ENCODE data around the gene ILK. TPM values are rescaled to one million over a fixed set of nuclear protein-coding genes. Genes with fewer than 3 reads are reported as not detected.

The ILK gene
- total RNA-seq, 1 donor from 2014 or later: 85.6 TPM

- Mint-ChIP-seq H3K4me1 (peaks cover 9% of the 10 kb centered on the region), H3K9me3 (no peaks in the 10 kb centered on the region), H3K36me3 (peaks cover 16% of the 10 kb centered on the region), H3K27me3 (ENCODE audit: insufficient read depth, low read depth) (peaks cover 4% of the 10 kb centered on the region), H3K4me3 (peak overlapping the region; percentile 37), H3K27ac (no peak overlapping the region)
- Histone ChIP-seq H3K9ac (no peak overlapping the region), H3K9me3 (ENCODE audit: low read depth) (no peaks in the 10 kb centered on the region), H3K27ac (no peak overlapping the region), H3K4me1 (peaks cover 15% of the 10 kb centered on the region), H3K27me3 (no peaks in the 10 kb centered on the region), H3K4me2 (no peak overlapping the region), H4K20me1 (ENCODE audit: low read depth) (peaks cover 7% of the 10 kb centered on the region), H3K4me3 (no peak overlapping the region), H2AFZ (replicated peaks) (no peak overlapping the region), H3K36me3 (no peaks in the 10 kb centered on the region), H3F3A (ENCODE audit: low read depth) (peaks cover 21% of the 10 kb centered on the region), H3K79me2 (ENCODE audit: low read depth) (peaks cover 21% of the 10 kb centered on the region)
- TF ChIP-seq EZH2phosphoT487 (IDR thresholded peaks at IDR 0.05) (no peak), CTCF (IDR thresholded peaks at IDR 0.05) (no peak), EZH2 (IDR thresholded peaks at IDR 0.05) (no peak)
- DNase-seq (ENCODE audit: low spot score): no peak
Observed at GRCh38 chr11:6615046-6615445, 11.5 kb downstream of the ILK start.

- Mint-ChIP-seq H3K27ac (no peak overlapping the region), H3K27me3 (ENCODE audit: insufficient read depth, low read depth) (peaks cover 4% of the 10 kb centered on the region), H3K4me3 (no peak overlapping the region), H3K36me3 (peaks cover 9% of the 10 kb centered on the region), H3K4me1 (peaks cover 5% of the 10 kb centered on the region), H3K9me3 (no peaks in the 10 kb centered on the region)
- Histone ChIP-seq H3K79me2 (ENCODE audit: low read depth) (peaks cover 13% of the 10 kb centered on the region), H3K9ac (no peak overlapping the region), H2AFZ (replicated peaks) (no peak overlapping the region), H4K20me1 (ENCODE audit: low read depth) (peaks cover 4% of the 10 kb centered on the region), H3K4me1 (peaks cover 24% of the 10 kb centered on the region), H3K9me3 (ENCODE audit: low read depth) (no peaks in the 10 kb centered on the region), H3K27ac (no peak overlapping the region), H3K36me3 (no peaks in the 10 kb centered on the region), H3K27me3 (no peaks in the 10 kb centered on the region), H3K4me3 (no peak overlapping the region), H3K4me2 (no peak overlapping the region), H3F3A (ENCODE audit: low read depth) (peaks cover 30% of the 10 kb centered on the region)
- TF ChIP-seq EZH2 (IDR thresholded peaks at IDR 0.05) (no peak), CTCF (IDR thresholded peaks at IDR 0.05) (no peak), EZH2phosphoT487 (IDR thresholded peaks at IDR 0.05) (no peak)
- no peak for DNase-seq (ENCODE audit: low spot score)
Observed at GRCh38 chr11:6615882-6616585, 12.5 kb downstream of the ILK start.

- Histone ChIP-seq H3K4me2 (no peak overlapping the region), H3K27me3 (no peaks in the 10 kb centered on the region), H3K36me3 (no peaks in the 10 kb centered on the region), H3K9me3 (ENCODE audit: low read depth) (no peaks in the 10 kb centered on the region), H3K27ac (no peak overlapping the region), H2AFZ (replicated peaks) (no peak overlapping the region), H3F3A (ENCODE audit: low read depth) (peaks cover 30% of the 10 kb centered on the region), H3K9ac (no peak overlapping the region), H4K20me1 (ENCODE audit: low read depth) (no peaks in the 10 kb centered on the region), H3K4me1 (peaks cover 26% of the 10 kb centered on the region), H3K79me2 (ENCODE audit: low read depth) (peaks cover 6% of the 10 kb centered on the region), H3K4me3 (no peak overlapping the region)
- no peaks in the 10 kb centered on the region for H3K9me3 Mint-ChIP-seq
- no peaks in the 10 kb centered on the region for H3K27me3 Mint-ChIP-seq (ENCODE audit: insufficient read depth, low read depth)
- H3K36me3 Mint-ChIP-seq: peaks cover 6% of the 10 kb centered on the region
- TF ChIP-seq EZH2 (IDR thresholded peaks at IDR 0.05) (no peak), EZH2phosphoT487 (IDR thresholded peaks at IDR 0.05) (no peak), CTCF (IDR thresholded peaks at IDR 0.05) (no peak)
- no peak overlapping the region for H3K27ac Mint-ChIP-seq
- no peak for DNase-seq (ENCODE audit: low spot score)
- H3K4me1 Mint-ChIP-seq: no peaks in the 10 kb centered on the region
- peak overlapping the region; percentile 52 for H3K4me3 Mint-ChIP-seq
Observed at GRCh38 chr11:6616596-6617250, 13.1 kb downstream of the ILK start.
